ENCODE results near the gene IYD.

DNA sequence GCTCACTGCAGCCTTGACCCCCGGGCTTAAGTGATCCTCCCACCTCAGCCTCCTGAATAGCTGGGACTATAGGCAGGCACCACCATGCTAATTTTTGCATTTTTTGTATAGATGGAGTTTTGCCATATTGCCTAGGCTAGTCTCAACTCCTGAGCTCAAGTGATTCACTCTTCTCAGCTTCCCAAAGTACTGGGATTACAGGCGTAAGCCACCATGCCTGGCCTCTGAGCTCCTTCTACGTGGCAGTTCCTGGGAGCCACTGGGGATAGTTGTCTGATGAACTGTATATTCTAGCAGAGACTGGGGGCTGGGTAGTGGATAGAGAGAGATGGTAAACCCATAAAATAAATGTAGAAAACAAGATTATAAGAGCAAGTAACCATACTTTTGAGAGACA lies 26.1 kb downstream of the IYD start:
- no peak for TF ChIP-seq NR2C2 (IDR thresholded peaks at IDR 0.05; ENCODE audit: borderline replicate concordance, control insufficient read depth, insufficient read length, low read depth)
- no peak for TF ChIP-seq RFX5 (IDR thresholded peaks at IDR 0.05; ENCODE audit: low read depth, low read length)
- no peak for TF ChIP-seq HDAC6 (IDR thresholded peaks at IDR 0.05; ENCODE audit: unreplicated experiment)
- TF ChIP-seq, protein P1, sequence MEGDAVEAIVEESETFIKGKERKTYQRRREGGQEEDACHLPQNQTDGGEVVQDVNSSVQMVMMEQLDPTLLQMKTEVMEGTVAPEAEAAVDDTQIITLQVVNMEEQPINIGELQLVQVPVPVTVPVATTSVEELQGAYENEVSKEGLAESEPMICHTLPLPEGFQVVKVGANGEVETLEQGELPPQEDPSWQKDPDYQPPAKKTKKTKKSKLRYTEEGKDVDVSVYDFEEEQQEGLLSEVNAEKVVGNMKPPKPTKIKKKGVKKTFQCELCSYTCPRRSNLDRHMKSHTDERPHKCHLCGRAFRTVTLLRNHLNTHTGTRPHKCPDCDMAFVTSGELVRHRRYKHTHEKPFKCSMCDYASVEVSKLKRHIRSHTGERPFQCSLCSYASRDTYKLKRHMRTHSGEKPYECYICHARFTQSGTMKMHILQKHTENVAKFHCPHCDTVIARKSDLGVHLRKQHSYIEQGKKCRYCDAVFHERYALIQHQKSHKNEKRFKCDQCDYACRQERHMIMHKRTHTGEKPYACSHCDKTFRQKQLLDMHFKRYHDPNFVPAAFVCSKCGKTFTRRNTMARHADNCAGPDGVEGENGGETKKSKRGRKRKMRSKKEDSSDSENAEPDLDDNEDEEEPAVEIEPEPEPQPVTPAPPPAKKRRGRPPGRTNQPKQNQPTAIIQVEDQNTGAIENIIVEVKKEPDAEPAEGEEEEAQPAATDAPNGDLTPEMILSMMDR (IDR thresholded peaks at IDR 0.05 in 2 of 3, conservative IDR thresholded peaks at IDR 0.05 in 1 of 3; ENCODE audit: control insufficient read depth in 2 of 3, extremely low read depth in 1 of 3, insufficient read depth in 1 of 3, low read depth in 3 of 3, low read length in 3 of 3), result no peak
- no peak for TF ChIP-seq CREB1 (IDR thresholded peaks at IDR 0.05; ENCODE audit: low read depth)
